ENCODE measurements around the gene RALB. TPM values are rescaled to one million over a fixed set of nuclear protein-coding genes. Genes with fewer than 3 reads are reported as not detected.

The RALB gene
- total and polyA plus RNA-seq, 2 experiments from 2014 or later: 15.2 to 17.4 TPM

DNA sequence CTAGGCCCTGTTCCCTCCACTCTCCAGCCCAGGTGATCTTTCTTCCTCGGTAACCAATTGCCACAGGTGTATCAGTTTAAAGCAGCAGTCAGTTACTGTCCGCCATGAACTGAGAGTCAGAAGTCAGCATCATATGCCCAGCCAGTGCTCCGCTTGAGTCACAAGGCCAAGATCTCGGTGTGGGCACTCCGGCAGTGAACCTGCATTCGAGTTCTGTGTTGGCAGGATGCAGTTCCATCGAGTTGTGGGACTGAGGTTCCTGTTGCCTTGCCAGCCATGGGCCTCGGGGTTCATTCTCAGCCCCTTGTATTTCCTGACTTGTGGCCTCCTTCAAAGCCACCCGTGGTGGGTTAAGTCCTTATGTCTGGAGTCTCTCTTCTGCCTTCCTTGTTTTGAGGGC lies 26.3 kb upstream of the RALB start:
- Mint-ChIP-seq H3K36me3 (ENCODE audit: low read depth) (peaks cover 14% of the 10 kb centered on the region), H3K27me3 (ENCODE audit: insufficient read depth, low read depth, poor library complexity) (peaks cover 35% of the 10 kb centered on the region), H3K4me1 (peaks cover 15% of the 10 kb centered on the region; the same call in 2 of the 3 replicates), H3K9me3 (peaks cover 13% of the 10 kb centered on the region), H3K4me3 (no peak overlapping the region), H3K27ac (no peak overlapping the region)
- H3F3A ChIP-seq (replicated peaks; ENCODE audit: low read depth): no peaks in the 10 kb centered on the region
- peaks cover 6% of the 10 kb centered on the region for H3K79me2 ChIP-seq (replicated peaks; ENCODE audit: insufficient read depth)
- H3K4me1 ChIP-seq (ENCODE audit: insufficient read depth): no peaks in the 10 kb centered on the region; the same call in 1 of the 2 replicates
- no peak for DNase-seq (ENCODE audit: low spot score)
- H4K20me1 ChIP-seq (replicated peaks; ENCODE audit: insufficient read depth): 0 out of 2 replicates have a peak, but pooled peaks cover 6% of the 10 kb centered on the region
- H3K36me3 ChIP-seq (ENCODE audit: insufficient read depth): no peaks in the 10 kb centered on the region; the same call in 1 of the 2 replicates
- H3K27ac ChIP-seq (ENCODE audit: low read depth): no peak overlapping the region
- no peak for ATAC-seq
- H3K4me3 ChIP-seq: no peak overlapping the region
- no peak for TF ChIP-seq POLR2AphosphoS5 (IDR thresholded peaks at IDR 0.05; ENCODE audit: low read depth)
- TF ChIP-seq, protein P1, sequence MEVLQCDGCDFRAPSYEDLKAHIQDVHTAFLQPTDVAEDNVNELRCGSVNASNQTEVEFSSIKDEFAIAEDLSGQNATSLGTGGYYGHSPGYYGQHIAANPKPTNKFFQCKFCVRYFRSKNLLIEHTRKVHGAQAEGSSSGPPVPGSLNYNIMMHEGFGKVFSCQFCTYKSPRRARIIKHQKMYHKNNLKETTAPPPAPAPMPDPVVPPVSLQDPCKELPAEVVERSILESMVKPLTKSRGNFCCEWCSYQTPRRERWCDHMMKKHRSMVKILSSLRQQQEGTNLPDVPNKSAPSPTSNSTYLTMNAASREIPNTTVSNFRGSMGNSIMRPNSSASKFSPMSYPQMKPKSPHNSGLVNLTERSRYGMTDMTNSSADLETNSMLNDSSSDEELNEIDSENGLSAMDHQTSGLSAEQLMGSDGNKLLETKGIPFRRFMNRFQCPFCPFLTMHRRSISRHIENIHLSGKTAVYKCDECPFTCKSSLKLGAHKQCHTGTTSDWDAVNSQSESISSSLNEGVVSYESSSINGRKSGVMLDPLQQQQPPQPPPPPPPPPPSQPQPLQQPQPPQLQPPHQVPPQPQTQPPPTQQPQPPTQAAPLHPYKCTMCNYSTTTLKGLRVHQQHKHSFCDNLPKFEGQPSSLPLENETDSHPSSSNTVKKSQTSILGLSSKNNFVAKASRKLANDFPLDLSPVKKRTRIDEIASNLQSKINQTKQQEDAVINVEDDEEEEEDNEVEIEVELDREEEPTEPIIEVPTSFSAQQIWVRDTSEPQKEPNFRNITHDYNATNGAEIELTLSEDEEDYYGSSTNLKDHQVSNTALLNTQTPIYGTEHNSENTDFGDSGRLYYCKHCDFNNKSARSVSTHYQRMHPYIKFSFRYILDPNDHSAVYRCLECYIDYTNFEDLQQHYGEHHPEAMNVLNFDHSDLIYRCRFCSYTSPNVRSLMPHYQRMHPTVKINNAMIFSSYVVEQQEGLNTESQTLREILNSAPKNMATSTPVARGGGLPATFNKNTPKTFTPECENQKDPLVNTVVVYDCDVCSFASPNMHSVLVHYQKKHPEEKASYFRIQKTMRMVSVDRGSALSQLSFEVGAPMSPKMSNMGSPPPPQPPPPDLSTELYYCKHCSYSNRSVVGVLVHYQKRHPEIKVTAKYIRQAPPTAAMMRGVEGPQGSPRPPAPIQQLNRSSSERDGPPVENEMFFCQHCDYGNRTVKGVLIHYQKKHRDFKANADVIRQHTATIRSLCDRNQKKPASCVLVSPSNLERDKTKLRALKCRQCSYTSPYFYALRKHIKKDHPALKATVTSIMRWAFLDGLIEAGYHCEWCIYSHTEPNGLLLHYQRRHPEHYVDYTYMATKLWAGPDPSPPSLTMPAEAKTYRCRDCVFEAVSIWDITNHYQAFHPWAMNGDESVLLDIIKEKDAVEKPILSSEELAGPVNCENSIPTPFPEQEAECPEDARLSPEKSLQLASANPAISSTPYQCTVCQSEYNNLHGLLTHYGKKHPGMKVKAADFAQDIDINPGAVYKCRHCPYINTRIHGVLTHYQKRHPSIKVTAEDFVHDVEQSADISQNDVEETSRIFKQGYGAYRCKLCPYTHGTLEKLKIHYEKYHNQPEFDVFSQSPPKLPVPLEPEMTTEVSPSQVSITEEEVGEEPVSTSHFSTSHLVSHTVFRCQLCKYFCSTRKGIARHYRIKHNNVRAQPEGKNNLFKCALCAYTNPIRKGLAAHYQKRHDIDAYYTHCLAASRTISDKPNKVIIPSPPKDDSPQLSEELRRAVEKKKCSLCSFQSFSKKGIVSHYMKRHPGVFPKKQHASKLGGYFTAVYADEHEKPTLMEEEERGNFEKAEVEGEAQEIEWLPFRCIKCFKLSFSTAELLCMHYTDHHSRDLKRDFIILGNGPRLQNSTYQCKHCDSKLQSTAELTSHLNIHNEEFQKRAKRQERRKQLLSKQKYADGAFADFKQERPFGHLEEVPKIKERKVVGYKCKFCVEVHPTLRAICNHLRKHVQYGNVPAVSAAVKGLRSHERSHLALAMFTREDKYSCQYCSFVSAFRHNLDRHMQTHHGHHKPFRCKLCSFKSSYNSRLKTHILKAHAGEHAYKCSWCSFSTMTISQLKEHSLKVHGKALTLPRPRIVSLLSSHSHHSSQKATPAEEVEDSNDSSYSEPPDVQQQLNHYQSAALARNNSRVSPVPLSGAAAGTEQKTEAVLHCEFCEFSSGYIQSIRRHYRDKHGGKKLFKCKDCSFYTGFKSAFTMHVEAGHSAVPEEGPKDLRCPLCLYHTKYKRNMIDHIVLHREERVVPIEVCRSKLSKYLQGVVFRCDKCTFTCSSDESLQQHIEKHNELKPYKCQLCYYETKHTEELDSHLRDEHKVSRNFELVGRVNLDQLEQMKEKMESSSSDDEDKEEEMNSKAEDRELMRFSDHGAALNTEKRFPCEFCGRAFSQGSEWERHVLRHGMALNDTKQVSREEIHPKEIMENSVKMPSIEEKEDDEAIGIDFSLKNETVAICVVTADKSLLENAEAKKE (CRISPR knock-in tag; IDR thresholded peaks at IDR 0.05): no peak
- no peak for TF ChIP-seq CREB1 (CRISPR knock-in tag; IDR thresholded peaks at IDR 0.05; ENCODE audit: low read depth)
- TF ChIP-seq, protein P2, sequence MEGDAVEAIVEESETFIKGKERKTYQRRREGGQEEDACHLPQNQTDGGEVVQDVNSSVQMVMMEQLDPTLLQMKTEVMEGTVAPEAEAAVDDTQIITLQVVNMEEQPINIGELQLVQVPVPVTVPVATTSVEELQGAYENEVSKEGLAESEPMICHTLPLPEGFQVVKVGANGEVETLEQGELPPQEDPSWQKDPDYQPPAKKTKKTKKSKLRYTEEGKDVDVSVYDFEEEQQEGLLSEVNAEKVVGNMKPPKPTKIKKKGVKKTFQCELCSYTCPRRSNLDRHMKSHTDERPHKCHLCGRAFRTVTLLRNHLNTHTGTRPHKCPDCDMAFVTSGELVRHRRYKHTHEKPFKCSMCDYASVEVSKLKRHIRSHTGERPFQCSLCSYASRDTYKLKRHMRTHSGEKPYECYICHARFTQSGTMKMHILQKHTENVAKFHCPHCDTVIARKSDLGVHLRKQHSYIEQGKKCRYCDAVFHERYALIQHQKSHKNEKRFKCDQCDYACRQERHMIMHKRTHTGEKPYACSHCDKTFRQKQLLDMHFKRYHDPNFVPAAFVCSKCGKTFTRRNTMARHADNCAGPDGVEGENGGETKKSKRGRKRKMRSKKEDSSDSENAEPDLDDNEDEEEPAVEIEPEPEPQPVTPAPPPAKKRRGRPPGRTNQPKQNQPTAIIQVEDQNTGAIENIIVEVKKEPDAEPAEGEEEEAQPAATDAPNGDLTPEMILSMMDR (conservative IDR thresholded peaks at IDR 0.05; ENCODE audit: low read depth in 2 of 2): no peak
- TF ChIP-seq, protein P3, sequence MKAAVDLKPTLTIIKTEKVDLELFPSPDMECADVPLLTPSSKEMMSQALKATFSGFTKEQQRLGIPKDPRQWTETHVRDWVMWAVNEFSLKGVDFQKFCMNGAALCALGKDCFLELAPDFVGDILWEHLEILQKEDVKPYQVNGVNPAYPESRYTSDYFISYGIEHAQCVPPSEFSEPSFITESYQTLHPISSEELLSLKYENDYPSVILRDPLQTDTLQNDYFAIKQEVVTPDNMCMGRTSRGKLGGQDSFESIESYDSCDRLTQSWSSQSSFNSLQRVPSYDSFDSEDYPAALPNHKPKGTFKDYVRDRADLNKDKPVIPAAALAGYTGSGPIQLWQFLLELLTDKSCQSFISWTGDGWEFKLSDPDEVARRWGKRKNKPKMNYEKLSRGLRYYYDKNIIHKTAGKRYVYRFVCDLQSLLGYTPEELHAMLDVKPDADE (IDR thresholded peaks at IDR 0.05): no peak
- no peak for TF ChIP-seq EZH2phosphoT487 (IDR thresholded peaks at IDR 0.05; ENCODE audit: unreplicated experiment)
- TF ChIP-seq, protein P4, sequence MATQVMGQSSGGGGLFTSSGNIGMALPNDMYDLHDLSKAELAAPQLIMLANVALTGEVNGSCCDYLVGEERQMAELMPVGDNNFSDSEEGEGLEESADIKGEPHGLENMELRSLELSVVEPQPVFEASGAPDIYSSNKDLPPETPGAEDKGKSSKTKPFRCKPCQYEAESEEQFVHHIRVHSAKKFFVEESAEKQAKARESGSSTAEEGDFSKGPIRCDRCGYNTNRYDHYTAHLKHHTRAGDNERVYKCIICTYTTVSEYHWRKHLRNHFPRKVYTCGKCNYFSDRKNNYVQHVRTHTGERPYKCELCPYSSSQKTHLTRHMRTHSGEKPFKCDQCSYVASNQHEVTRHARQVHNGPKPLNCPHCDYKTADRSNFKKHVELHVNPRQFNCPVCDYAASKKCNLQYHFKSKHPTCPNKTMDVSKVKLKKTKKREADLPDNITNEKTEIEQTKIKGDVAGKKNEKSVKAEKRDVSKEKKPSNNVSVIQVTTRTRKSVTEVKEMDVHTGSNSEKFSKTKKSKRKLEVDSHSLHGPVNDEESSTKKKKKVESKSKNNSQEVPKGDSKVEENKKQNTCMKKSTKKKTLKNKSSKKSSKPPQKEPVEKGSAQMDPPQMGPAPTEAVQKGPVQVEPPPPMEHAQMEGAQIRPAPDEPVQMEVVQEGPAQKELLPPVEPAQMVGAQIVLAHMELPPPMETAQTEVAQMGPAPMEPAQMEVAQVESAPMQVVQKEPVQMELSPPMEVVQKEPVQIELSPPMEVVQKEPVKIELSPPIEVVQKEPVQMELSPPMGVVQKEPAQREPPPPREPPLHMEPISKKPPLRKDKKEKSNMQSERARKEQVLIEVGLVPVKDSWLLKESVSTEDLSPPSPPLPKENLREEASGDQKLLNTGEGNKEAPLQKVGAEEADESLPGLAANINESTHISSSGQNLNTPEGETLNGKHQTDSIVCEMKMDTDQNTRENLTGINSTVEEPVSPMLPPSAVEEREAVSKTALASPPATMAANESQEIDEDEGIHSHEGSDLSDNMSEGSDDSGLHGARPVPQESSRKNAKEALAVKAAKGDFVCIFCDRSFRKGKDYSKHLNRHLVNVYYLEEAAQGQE (IDR thresholded peaks at IDR 0.05; ENCODE audit: unreplicated experiment): no peak
- TF ChIP-seq ZNF331 (CRISPR knock-in tag; IDR thresholded peaks at IDR 0.05; ENCODE audit: low read depth): no peak
- no peak for TF ChIP-seq NANOG (IDR thresholded peaks at IDR 0.05; ENCODE audit: borderline replicate concordance)
- TF ChIP-seq ZNF114 (CRISPR knock-in tag; IDR thresholded peaks at IDR 0.05): no peak
- no peak for TF ChIP-seq STAT1 (IDR thresholded peaks at IDR 0.05; ENCODE audit: unreplicated experiment)
- TF ChIP-seq EZH2 (IDR thresholded peaks at IDR 0.05; ENCODE audit: low read depth, unreplicated experiment): no peak
- no peak for TF ChIP-seq JUNB (IDR thresholded peaks at IDR 0.05; ENCODE audit: unreplicated experiment)
- peaks cover 6% of the 10 kb centered on the region; the same call in 1 of the 2 replicates for H3K9me2 ChIP-seq (ENCODE audit: insufficient read depth)
- no peak overlapping the region for H3K4me2 ChIP-seq
- peaks cover 29% of the 10 kb centered on the region for H3K27me3 ChIP-seq (ENCODE audit: insufficient read depth)
- no peak overlapping the region for H2AFZ ChIP-seq

Data from GM23338 (cell line).